Measurements from ENCODE around the gene TSPAN14. TPM values are rescaled to one million over a fixed set of nuclear protein-coding genes. Genes with fewer than 3 reads are reported as not detected.

Gene TSPAN14
- total and polyA plus RNA-seq, 2 of the 8 experiments (the other 6 are each of a cell fraction or from before 2014, with no cell fraction given) = 47.4 to 57.8 TPM

GRCh38 chr10:80542053-80542452 is 87.9 kb downstream of the TSPAN14 start (continued):
- TF ChIP-seq BCL11A (IDR thresholded peaks at IDR 0.05; ENCODE audit: low read depth in 2 of 2, low read length in 2 of 2) = no peak
- no peak for TF ChIP-seq BACH1 (IDR thresholded peaks at IDR 0.05; ENCODE audit: low read length)
- no peak for TF ChIP-seq CBX8 (IDR thresholded peaks at IDR 0.05; ENCODE audit: borderline replicate concordance, low read depth, low read length)
- TF ChIP-seq SP1 (IDR thresholded peaks at IDR 0.05; ENCODE audit: low read depth, low read length) = no peak
- no peak for TF ChIP-seq POLR2A (IDR thresholded peaks at IDR 0.05; ENCODE audit: control extremely low read depth in 1 of 2, low read depth in 2 of 2, low read length in 2 of 2)
- TF ChIP-seq BRCA1 (IDR thresholded peaks at IDR 0.05; ENCODE audit: low read depth, low read length) = no peak
- no peak for TF ChIP-seq CHD2 (IDR thresholded peaks at IDR 0.05; ENCODE audit: low read length)
- TF ChIP-seq KDM5A (IDR thresholded peaks at IDR 0.05; ENCODE audit: low read length) = no peak
- TF ChIP-seq MAX (IDR thresholded peaks at IDR 0.05) = no peak
- TF ChIP-seq TBP (IDR thresholded peaks at IDR 0.05; ENCODE audit: low read depth, low read length) = no peak
